NCI-H526 treated with DMSO at 0.1 percent for 48 hours (cell line): ENCODE data around the gene ERI2.
A peak's percentile ranks its signal among the peaks of the same experiment; 100 is the strongest.
"Not testable (repeated sequence)": the region's sequence is repeated elsewhere in the genome, so short reads cannot be mapped to it uniquely, and the experiment has no call there.

Experiments used
- DNase-seq: peaks from one replicate; lab custom pipeline; 2025; lab: John Stamatoyannopoulos, UW

Gene ERI2

GRCh38 chr16:20814784-20815183, 8.5 kb upstream of the ERI2 start:
- DNase-seq: no peak

GRCh38 chr16:20812510-20812909, 6.2 kb upstream of the ERI2 start:
- DNase-seq: no peak

GRCh38 chr16:20811889-20812439, 5.7 kb upstream of the ERI2 start:
- no peak for DNase-seq

GRCh38 chr16:20807862-20808261, 1.6 kb upstream of the ERI2 start:
- DNase-seq: no peak

- DNase-seq: not testable (repeated sequence)
Measured at GRCh38 chr16:20805684-20806167, 546 bp downstream of the ERI2 start.

GRCh38 chr16:20803561-20804214, 2.6 kb downstream of the ERI2 start:
- DNase-seq: no peak

- DNase-seq: no peak
Measured at GRCh38 chr16:20803192-20803560, 3.1 kb downstream of the ERI2 start.

GRCh38 chr16:20801278-20801677, 5.0 kb downstream of the ERI2 start:
- DNase-seq: no peak

GRCh38 chr16:20799599-20799998, 6.7 kb downstream of the ERI2 start:
- DNase-seq: no peak

- no peak for DNase-seq
Measured at GRCh38 chr16:20798364-20798763, 7.9 kb downstream of the ERI2 start.

GRCh38 chr16:20791923-20792612, 14.2 kb downstream of the ERI2 start:
- DNase-seq: no peak

- no peak for DNase-seq
Measured at GRCh38 chr16:20789130-20789529, 17.1 kb downstream of the ERI2 start.

GRCh38 chr16:20784204-20784603, 22.1 kb downstream of the ERI2 start:
- no peak for DNase-seq

- no peak for DNase-seq
Measured at GRCh38 chr16:20782470-20782869, 23.8 kb downstream of the ERI2 start.

GRCh38 chr16:20781697-20782096, 24.6 kb downstream of the ERI2 start:
- DNase-seq: no peak

- peak; percentile 53 for DNase-seq
Measured at GRCh38 chr16:20774703-20775362, 31.4 kb downstream of the ERI2 start.

GRCh38 chr16:20773679-20774078, 32.6 kb downstream of the ERI2 start:
- no peak for DNase-seq

GRCh38 chr16:20768818-20769217, 37.5 kb downstream of the ERI2 start:
- DNase-seq: no peak

- DNase-seq: no peak
Measured at GRCh38 chr16:20768121-20768520, 38.2 kb downstream of the ERI2 start.

- DNase-seq: no peak
Measured at GRCh38 chr16:20767577-20767976, 38.7 kb downstream of the ERI2 start.

- no peak for DNase-seq
Measured at GRCh38 chr16:20766294-20766693, 40.0 kb downstream of the ERI2 start.

GRCh38 chr16:20765732-20766131, 40.5 kb downstream of the ERI2 start:
- no peak for DNase-seq

GRCh38 chr16:20764448-20764847, 41.8 kb downstream of the ERI2 start:
- DNase-seq: not testable (repeated sequence)
